HG02970 (cell line): ENCODE data around the gene DYRK1A.
"Not testable (repeated sequence)": the region's sequence is repeated elsewhere in the genome, so short reads cannot be mapped to it uniquely, and the experiment has no call there.

ENCODE experiments used
- ATAC-seq: cut with Tn5 transposase; IDR thresholded peaks from one replicate; pipeline ENCODE4 v1.9.1; 2021; ENCODE audit warnings: mild to moderate bottlenecking, moderate library complexity, moderate number of reproducible peaks; ENCODE audit not compliant: unreplicated experiment, low FRiP score

Gene DYRK1A

DNA sequence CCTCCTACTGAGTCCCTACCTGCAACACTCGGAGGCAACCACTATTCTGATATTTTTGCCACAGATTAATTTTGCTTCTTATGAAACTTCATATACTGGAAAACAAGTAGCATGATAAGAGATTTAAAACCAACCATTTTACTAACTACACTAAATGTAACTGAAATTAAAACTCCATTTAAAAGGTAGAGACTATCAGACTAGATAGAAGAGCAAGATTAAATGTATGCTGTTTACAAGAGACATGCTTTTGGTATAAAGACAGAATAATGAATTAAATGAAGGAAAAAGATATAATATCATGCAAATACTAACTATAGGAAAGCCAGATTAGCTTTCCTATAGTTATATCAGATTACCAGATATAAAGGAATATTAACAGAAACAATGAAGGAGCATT is 175.9 kb downstream of the DYRK1A start:
- ATAC-seq = no peak

DNA sequence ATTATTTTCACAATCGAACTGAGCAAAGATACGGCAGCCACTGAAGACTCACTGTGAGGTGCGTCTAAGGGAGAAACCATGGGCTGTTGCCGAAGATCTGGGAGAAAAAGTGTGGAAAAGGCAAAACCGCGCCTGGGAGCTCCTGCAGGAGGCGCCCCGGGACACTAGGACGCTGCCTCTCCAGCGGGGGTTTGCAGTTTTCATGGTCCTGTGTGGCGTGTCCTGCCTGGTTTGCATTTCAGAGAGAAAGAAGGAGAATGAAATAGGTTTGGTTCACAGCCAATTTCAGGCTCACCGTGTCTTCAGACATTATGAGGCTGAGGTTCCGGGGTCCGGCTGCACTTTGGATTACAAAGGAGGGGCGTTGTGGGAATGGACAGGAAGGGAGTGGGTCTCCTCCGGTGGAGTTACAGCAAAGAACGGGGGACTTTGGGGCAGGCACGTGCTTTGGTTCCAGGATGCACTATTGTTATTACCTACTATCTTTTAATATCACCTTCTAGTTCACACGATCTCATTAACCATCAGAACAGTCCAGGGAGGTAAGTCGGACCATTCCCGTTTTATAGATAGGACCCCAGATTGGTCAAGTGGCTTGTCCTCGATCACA is 179.8 kb downstream of the DYRK1A start:
- no peak for ATAC-seq

DNA sequence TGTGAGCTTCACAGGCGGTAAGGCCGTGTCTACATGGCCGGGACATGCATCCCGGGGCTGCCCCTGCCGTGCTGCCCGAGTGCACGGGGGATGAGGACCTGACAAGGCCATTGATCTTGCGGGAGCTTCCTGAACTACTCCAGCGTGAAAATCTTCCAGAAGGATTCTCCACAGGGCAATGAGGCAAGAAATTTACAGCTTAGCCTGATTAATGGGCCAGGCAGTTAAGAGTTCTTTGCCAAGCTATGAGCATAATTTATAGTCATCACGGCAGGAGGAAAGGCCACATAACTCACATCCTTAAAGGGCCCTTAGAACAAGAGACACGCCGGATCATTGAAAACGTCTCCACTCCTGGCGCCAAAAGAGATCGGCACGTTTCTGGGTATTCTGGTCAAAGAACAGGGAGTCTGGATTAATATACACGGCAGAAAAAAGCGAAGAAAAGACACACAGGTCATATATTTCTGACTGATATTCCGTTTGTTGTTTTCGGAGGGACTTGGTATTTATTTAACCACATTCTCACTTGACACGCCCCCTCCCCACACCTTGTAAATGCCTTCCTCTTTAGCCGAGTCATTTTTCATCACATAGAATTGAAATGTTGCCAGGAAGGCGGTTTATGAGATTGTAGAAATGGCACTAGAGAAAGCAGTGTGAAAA is 180.5 kb downstream of the DYRK1A start:
- ATAC-seq = no peak

DNA sequence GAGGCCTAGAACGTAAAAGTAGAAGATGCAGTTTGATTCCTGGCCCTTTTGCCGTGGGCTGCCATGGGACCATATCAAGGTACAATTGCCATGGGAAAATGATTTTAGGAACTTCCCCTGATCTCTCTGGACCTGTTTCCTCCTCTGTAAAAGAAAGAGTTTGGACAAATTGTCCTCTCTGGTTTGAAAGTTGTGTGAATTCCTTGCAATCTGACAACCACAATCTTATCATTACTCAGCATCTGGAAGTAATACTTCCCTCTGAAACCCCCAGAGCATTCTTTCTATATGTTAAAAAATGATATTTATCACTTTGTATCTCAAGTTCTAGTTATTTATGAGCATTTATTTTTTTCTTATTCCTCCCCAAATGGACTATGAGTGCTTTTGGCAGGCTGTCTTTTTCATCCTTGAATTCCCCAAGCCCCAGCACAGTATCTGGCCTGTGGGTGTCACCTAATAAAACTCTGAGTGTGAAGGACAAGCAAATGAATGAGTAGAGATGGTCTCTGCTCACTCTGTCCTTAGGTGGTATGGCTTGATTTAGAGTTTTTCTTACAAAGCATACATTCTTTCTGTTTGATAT is 181.1 kb downstream of the DYRK1A start:
- no peak for ATAC-seq

DNA sequence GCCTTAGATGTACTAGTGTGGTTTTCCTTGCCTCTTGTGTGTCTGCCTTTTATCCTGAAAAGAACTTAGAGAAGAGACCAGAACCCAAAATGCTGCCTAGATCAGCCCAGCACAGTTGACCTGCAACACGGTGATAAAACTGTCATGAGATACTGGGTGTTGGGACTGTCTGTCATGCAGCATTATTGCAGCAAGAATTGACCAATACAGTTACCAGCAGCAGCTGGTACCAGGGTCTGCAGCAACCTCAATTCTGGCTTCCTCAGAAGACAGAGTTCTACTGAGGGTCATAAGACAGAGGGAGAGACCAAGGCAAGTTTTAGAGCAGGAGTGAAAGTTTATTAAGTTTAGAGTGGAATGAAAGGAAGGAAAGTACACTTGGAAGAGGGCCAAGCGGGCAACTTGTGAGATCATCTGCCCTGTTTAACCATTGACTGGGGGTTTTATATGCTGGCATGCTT is 182.0 kb downstream of the DYRK1A start:
- no peak for ATAC-seq

DNA sequence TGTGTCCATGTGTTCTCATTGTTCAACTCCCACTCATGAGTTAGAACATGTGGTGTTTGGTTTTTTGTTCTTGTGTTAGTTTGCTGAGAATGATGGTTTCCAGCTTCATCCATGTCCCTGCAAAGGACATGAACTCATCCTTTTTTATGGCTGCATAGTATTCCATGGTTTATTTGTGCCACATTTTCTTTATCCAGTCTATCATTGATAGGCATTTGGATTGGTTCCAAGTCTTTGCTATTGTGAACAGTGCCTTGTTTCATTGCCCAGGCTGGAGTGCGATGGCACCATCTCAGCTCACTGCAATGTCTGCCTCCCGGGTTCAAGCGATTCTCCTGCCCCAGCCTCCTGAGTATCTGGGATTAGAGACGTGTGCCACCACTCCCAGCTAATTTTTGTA is 183.2 kb downstream of the DYRK1A start:
- ATAC-seq = not testable (repeated sequence)

DNA sequence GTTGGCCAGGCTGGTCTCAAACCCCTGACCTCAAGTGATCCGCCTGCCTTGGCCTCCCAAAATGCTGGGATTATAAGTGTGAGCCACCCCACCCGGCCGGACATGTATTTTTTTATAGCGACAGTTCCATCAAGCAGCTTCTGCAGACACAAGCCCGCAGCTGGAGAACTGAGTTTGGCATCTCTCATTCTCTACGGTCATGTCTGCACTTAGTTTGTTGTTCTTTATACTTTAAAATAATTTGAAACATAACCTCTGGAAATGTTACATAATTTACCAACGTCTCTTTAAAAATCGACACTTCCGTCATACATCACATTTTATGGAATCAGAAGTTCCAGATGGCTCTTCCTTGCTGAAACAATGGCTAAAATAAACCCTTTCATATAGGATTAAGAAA is 183.6 kb downstream of the DYRK1A start:
- no peak for ATAC-seq

DNA sequence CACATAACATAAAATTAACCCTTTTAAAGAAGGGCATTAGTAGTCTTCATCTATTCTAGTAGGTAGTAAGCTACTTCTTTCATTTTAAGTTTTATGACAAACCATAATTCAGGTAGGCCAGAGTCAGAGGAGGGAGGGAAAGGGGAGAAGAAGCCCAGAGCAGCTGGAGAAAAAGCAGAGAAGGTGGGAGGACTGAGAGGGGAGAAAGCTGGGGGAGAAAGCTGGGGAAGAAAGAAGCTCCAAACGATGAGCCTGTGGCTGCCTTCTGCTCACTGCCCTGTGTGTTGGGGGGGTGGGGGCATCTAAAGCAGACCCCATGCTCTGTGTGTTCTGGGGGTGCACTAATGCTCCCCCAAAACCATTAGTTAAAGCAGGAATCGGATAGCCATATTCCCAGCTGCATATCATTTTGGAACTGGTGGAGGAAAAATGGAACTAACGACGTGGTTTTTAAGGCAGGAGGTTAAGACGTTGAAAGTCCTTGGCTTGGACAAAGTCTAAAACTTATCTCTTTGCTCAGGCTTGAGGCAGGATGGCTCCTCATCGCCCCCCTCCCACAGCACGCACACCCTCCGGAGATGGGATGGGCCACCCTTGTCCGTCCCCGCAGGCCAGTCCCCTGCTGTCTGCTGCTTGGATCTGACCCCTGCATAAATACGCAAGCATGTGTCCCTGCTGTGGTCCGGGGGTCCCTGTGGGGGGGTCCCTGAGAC is 184.2 kb downstream of the DYRK1A start:
- no peak for ATAC-seq

DNA sequence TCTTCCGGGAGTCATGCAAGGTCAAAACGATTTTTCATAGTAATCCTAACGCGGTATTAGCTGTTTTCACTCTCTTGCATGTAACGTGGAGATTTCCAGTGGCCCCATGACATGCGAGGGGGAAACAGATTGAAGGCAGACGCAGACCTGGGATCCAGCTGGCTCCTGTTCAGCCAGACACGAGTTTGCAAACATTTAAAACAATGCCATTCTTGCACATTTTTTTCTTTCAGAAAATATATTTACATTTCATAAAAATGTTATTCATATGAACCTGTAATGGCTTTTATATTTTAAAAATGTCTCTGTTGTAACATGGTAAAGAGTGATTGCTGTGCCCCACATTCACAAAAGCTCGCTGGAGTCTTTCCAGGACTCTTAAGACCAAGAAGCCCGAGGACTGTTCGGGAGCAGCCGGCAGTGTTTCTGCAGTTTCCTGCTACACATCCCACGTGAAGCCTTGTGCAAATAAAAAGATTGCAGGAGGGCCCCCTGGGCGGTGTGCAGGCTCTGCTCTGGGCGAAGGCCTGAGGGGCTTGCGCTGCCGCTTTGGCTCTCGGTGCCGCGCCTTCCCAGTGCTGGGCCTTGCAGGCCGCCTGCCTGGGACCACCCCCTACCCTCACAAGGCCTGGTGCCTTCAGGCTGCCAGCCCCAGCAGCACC is 184.9 kb downstream of the DYRK1A start:
- no peak for ATAC-seq

DNA sequence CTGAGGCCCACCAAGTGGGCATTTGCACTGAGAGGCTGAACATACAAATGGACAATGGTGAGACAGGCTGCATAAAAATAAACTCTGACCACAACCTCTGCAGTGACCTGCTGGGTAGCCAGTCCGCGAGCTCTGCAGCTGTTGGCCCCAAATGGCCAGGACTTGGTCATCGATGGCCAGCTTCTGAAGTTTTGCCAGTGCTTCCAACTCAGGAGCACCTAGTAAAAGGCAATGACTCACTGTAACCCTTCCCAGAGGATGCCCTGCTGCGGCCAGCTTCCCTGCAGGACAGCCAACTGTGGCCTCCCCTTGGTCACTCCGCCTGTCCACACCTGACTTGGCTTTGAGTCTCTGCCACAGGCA is 185.4 kb downstream of the DYRK1A start:
- ATAC-seq = no peak

DNA sequence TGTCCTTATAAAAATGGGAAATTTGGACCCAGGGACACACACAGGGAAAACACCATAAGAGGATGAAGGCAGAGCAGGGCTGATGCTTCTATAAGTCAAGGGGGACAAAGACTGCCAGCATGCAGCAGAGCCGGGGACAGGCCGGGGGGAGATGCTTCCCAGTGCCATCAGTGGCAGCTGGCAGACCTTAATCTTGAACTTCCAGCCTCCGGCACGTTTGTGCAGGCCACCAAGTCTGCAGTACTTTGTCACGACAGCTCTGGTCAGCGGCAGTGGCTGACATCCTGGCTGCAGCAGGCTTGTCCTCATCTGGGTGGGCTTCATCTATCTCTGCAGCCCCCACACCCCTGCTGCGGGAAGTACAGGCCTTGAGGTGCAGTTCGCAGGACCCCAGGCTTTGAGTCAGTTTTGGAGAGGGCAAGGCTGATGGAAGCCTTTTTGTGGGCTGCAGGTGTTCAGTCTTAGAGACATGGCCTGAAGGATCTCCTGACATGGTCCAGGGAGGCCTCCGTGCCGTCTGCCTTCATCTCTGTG is 186.0 kb downstream of the DYRK1A start:
- ATAC-seq = no peak

DNA sequence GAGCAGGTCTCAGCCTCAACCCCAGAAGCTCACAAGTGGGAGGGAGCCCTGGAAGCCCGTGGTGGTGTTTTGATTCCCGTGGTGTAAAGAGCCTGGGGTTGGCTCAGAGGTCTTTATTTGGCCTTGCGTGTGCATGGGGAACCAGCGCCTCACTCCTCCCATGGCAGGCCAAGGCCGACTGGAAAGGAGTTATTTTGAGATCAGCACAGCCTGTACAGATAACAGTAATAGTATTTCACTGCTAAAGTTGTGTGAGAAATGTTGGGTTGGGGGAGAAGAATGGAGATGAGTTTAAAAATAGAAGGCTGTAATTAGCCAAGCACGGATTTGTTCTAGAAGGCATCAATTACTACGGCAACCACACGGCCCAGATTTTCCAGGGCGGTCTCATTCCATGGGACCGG is 186.5 kb downstream of the DYRK1A start:
- ATAC-seq = no peak

DNA sequence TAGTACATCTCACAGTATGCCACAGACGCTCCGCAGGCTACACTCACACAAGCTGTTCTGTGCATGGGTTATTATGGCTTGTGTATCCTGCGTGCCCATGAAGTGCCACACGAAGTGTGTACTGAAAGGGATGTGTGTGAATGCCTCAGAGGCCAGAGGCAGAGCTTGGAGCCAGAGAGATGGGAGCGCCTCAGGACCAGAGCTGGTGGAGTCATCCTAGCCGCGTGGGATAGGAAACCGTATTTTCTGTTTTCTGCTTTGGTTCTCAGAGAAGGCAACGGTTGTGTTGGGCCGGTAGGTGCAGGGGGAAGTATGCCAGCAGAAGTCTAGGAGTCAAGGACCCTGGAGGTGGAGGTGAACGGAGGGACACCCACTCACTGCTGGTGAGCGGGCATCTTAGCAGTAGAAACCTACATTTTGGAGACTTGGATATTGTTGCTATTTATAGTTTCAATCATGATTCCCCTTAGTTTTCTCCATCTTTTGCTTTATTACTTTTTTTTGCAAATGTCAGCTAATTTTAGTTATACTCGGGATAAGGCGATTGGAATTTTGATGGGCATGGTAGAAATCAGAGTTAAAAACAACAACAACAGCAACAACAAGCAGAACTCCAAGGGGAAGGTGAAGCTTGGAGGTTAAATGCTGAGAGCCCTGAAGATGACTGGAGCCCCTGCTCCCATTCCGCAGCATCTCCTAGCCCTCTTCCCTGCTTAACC is 188.2 kb downstream of the DYRK1A start:
- ATAC-seq = no peak

DNA sequence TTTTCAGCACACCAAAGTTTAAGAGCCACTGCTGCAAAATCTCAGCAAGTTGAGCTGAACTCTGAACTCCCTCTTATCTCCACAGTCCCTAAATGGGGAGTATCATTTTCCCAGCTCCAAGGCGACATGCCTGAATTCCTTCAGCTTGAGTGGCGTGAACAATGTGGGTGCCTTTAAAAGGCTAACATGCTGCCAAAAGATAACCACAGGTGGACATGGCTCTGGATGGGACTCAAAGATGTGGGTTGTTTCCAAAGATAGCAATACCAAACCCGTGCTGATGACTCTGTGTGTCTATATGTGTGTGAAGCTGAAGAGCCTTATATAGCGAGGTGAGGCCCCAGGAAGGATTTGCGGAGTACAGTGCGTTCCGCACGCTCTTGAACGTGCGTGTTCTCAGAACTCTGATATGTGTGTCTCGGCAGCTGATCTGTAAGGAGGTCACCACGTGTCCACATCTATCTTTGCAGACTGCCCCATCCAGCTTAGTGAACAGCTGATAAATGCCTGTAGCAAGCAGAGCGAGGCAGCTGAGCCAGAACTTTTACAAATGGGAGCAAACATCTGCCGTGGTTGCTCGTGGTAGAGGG is 189.2 kb downstream of the DYRK1A start:
- ATAC-seq = no peak

DNA sequence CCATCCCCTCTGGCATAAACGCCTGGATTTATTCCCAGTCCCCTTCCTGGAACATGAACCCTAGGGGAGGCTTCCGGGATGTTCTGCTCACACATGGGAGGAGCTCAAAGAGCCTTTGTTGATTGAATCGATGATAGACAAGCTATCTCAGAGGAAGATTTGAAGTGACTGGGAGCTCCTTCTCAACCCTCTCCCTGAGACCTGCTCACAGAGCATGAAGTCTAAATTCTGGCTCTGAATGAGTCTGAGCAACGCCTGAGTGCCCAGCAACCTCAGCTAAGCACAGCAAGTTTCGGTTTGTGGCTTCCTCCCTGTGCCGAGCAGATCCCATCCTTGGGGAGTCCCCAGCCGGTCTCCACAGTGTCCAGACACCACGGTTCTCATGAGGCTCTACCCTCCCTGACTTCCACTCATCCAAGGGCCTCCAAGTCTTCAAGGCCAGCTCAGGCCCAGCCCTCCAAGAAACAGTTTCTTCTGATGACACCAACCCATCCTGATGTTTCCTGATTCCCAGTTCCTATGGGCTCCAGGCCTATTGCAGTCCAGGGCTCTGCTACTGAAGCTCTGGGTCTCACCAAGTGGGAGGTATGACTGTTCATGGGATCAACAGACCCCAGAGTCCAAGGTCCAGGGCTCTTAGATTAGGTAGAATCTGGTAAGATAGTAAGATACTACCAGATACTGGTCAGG is 190.8 kb downstream of the DYRK1A start:
- ATAC-seq = peak; percentile 69

DNA sequence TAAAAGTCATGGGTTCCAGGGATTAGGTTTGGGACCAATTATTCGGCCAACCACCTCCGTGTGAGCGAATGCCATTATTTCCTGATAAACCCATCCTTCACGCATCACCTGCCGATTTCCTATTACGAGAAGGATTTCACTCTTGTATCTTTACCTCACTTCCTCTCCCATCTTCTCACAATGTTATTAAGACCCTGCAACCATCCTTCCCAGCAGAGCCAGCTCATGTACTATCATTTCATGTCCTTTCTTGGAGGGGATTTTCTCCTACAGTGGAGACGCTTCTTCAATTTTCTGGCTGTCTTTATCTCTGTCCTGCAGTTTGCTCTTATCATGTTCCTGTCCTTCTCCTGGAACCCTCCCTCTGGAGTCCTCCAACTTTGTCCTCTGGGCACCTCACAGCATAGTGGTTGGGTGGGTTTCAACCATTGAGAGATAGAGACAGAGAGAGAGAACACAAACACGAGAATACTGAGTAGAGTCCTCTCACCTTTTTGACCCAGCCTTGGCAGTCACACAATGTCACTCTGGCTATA is 192.2 kb downstream of the DYRK1A start:
- ATAC-seq = no peak

DNA sequence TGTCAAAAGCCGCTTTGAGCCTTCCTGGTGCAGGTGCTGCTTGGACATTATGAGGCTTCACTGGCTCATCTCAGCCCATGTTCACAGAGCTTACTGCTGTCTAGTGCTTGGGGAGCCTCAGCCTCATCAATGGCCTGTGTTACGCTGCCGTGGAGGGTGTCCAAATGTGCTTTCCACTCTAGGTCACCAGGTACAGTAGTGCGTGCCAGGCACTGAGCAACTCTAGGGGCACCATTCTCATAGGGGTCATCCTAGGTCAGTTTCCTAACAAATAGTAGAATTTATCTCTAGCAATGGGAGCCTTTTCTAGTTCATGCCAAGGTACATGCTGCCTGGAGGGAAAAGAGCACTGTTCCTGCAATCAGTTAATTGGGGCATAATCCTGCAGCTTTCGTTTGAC is 193.8 kb downstream of the DYRK1A start:
- no peak for ATAC-seq

DNA sequence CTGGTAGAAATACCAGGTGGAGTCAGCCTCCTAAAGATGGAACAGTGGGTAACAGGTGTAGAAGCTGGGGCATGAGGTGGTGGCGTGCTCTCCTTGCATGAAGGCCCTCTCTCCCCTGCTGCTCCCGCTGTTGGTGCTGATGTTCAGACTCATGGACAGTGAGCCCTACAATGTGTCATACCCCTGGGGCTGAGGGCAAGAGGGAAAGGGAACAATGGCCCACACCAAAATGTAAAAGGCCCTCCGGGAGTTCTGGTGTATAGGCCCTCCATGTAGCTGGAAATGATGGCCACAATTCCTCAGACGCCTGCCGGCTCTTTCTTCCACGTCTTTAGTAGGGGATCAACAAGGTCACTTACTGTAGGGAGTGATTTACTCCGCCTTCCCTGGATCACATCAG is 194.9 kb downstream of the DYRK1A start:
- ATAC-seq = no peak
